Kidney tubule cell (primary cell): ENCODE data around the gene HOXB5.

Experiments used
- DNase-seq: peaks from one replicate; pipeline ENCODE4 v3.0.0-alpha.2; 2018; ENCODE audit warnings: low spot score

The HOXB5 gene

GRCh38 chr17:48629411-48629759 lies 35.8 kb upstream of the HOXB5 start:
- no peak for DNase-seq

DNA sequence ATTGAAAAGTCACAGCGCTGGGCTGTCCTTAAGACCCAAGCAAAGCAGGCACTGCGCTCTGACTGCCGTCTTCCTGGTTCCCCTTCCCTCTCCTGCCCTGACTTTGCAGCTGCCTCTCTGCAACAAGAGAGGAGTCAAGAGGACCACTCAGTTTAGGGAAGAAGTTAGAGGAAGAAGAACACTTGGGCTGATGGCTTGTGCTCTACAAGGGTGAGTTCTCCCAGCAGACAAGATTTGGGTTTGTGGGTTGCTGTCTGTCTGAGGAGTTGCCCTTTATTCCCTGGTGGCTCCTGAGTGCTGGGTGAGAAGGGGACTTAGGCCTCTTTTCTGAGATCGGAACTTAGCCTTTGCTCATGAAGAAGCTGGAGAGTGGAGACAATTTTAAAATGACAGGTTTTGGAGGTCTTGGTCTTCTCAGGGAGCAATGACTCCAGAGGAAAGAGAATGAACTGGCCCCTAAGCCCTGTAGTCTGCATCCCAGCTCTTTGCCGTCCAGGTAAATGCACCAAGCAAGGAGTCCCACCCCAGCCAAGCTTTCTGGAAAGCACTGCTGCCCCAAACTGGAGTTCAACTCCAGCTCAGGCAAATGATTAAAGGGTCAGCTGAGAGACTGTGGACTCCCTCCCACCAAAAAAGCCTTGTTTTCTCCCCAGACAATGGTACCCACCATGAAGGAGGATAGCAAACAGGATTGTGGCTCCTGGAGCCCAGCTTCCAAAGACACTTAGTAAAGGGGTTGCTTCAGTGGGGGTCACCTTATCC lies 35.3 kb upstream of the HOXB5 start:
- no peak for DNase-seq

DNA sequence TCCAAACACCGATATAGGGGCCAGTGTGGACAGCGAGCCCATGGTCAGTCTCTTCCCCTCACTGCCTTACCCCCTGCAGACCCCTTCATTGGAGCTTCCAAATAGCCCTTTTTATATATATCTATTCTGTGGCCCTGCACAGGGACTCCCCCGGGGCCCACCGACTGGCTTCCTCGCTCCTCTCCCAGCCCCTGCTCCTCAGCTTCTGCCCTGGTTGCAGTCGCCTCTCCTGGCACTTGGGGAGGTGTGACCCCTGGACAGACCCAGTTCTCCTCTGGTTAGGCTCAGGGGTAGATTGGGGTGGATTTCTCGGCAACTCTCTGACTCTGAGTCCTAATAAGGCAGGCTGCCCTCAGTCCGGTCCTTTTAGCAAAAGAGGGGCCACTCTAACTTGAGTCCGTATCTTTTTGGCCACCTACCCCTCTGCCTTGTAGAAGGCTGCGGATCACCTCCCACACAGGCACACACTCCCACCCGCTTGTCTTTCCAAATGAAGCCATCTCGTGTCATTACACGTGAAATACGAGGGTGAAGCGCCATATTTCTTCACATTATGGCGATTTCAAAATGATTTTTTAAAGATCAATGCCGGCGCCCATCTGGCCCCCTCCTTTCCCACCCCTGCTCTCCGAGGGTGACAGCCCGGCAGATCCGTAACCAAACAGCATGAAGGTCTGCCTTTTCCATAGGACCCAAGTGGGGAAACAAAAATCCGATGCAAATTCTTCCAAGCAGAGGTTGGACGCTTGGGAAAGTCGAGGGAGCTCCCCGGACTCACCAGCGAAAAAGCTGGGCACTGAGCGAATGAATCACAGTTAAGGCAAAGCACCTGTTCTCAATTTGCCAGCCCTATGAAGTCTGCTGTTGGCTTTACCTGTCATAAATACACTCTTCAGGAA lies 34.3 kb upstream of the HOXB5 start:
- no peak for DNase-seq

- no peak for DNase-seq
These were observed 33.6 kb upstream of the HOXB5 start for GRCh38 chr17:48627118-48627597.

GRCh38 chr17:48626245-48627117 lies 32.9 kb upstream of the HOXB5 start, which contains the start of gene HOXB9:
Gene HOXB9, minus strand, starts transcription at chr17:48626358. Its CDS starts 89 bp downstream, at chr17:48626269.
- peak; percentile 95 for DNase-seq

DNA sequence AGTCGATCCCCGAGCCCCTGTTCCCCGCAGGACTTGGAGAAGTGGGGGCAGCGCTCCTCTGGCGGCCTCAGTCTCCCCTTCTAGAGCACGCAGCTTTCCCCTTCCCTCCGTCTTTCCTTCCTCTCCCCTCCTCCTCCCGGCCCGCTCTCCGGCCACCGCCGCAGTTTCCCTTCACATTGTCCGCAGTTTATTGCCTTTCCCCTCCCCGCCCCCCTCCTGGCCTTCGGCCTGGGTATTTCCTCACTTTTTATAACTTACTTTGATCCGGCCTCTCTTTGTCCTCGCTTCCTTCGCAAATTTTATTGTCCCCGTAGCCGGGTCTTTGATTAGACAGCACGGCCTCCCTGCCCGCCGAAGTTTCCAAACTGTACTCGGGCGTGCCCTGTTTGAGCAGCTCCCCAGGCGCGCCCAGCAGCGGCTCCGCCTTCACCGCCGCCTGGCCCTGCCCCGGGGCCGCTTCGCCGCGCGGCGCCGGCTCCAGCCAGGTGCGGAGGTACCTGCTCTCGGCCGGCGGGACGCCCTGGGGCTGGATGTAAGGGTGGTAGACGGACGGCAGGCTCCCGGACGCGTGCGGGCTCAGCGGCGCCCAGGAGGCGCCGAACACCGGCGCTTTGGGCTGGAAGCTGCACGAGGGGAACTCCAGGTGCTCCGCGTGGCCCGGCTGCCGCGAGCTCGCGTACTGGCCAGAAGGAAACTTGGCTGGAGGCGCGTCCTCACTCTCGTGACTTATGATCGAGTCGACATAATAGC lies 32.1 kb upstream of the HOXB5 start:
- peak; percentile 72 for DNase-seq

DNA sequence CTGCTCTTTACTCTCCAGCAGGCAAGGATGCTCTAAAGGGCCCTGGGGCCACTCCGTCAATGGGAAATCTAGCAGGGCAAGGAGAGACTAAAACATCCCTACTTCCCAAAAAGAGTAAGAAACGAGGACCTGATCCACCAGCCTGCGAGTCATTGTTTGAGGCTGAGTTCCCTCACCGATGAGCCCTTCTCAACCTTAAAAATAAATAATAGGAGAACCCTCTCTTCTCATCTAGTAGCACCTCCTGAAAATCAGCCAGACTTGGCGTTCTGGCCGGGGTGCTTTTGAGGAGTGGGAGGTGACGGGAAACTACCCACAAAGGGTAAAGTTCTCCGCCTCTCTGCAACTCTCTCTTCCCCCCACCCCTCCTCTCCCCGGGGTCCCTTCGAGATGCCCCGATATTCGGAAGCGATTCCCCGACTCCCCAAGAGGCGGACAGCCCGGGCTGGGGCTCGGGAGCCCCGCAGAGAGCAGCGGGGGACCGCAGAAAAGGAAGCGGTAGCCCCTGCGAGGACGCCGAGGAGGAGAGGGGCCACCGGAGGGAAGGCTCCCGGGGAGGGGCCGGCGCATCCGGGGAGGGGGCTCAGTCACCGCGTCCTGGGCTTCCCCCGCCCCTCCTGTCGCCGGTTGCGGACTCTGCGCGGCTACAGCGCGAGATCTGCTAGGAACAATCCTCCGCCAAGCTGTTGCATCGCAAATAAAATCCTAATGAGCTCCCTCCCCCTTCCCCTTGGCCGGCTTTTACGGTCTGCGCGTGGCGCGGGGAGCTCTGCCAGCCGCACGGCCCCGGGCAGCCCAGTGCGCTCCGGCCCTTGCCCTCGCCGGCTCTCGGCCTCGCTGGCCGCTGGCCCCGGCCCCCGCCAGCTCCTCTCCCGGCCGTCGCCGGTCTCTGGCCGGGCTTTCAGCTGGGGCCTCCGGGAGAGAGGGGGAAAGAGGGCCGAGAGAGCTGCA lies 31.2 kb upstream of the HOXB5 start:
- peak; percentile 47 for DNase-seq

DNA sequence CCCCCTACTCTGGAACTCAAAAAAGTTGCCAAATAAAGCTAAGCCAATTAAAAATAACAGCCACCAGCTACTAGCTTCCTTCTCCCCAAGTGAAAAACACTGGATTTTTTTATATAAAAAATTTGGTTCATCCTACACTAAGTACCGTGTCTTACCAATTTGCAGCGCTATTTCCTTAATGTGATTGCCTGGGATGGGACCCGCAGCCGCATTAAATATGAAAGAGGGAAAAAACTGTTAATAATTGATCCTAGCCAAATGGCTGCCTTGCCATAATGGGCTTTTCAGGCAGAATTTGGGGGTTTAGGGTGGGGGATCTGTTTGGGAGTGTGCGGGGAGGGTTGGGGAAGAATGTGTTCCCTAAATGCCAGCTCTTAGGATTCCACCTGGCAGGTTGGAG lies 30.5 kb upstream of the HOXB5 start:
- no peak for DNase-seq

- DNase-seq = no peak
These were observed 30.0 kb upstream of the HOXB5 start for GRCh38 chr17:48623583-48623982.

GRCh38 chr17:48622857-48623256 lies 29.3 kb upstream of the HOXB5 start:
- DNase-seq = peak; percentile 7

GRCh38 chr17:48621410-48622392 lies 28.1 kb upstream of the HOXB5 start:
- peak; percentile 18 for DNase-seq

DNA sequence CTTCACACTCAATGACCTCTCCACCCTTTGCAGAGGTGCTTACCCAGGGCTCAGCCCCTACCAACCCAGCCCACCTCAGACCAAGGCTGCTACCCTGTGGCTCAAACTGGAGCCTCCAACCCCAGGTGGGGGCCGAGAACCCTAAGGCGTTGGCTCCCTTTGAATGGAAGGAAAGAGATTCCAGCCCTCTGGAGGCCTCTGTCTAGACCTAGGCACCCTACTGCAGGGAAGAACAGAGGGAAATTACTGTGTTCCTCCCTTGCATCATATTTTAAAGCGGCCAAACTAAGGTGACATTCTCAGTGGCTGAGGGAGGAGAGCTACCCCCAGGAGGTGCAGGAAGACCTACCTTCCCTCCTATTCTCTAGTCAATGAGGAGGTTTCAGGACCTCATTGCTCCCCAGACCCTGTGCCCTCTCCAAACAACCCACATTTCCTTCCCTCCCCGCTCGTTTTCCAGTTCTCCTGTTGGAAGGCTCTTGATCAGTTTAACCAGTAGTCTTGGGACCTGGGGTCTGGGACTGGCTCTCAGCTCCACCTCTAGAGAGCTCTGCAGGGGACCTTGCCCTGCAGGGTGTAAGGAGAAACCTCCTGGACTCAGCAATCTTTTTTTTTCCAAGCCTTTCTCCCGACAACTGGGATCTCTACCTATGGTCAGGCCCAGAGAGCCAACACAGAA lies 27.0 kb upstream of the HOXB5 start:
- peak; percentile 28 for DNase-seq

DNA sequence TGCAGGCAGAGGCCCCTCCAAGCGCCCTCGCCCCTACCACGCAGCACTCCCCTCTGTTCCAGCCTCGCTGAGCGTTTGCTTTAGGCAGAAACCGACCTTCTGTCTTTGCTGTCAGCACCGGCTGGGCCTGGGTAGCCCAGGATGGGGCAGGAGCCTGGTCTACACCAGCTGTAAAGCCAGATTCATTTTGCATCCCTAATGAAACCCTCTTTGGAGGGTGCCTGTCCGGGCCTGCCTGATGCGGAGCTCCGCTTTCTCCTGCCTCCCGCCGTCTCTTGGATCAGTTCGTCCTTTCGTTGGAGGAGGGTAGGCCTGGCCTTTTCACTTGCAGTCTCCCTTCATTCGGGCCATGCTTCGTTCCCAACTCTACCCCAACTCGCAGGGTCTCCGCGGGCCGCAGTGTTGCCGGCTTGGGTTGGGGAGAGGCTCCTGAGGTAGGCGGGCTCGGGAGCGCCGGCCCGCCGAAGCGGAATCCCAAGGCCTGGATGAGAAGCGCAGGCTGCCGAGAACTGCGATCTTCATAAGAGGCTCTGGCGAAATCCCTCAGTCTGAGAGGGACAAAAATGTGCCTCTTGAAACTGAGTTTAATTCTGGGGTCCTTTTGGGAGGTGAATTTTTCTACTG lies 26.4 kb upstream of the HOXB5 start:
- peak; percentile 47 for DNase-seq

DNA sequence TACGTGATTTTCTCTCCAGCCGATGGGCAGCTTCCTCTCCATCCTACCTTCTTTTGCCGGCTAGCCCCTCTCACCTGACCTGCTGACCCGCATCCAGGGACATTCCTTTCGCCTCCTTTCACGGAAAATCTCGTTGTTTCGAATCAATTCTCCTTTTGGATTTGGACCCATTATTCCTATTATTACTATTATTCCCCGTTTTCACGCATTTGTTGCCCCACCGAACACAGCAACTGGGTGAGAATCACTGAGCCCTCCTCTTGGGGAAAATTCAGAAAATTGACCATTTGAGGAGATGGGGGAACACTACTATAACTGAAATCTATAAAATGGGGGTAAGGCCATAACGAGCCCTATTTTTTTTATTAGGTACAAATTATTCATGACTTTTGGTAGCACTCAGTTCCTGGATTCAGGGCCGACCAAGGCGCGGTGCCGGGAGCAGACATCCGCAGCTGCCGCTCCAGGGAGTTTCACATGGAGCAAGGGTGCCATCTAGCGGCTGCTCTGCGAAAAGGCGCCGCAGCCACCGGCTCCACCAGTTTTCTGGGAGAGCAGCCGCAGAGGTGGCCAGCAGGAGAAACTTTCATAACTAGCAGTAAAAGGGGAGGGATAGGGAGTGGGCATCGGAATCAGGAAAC lies 24.8 kb upstream of the HOXB5 start:
- DNase-seq = peak; percentile 91

DNA sequence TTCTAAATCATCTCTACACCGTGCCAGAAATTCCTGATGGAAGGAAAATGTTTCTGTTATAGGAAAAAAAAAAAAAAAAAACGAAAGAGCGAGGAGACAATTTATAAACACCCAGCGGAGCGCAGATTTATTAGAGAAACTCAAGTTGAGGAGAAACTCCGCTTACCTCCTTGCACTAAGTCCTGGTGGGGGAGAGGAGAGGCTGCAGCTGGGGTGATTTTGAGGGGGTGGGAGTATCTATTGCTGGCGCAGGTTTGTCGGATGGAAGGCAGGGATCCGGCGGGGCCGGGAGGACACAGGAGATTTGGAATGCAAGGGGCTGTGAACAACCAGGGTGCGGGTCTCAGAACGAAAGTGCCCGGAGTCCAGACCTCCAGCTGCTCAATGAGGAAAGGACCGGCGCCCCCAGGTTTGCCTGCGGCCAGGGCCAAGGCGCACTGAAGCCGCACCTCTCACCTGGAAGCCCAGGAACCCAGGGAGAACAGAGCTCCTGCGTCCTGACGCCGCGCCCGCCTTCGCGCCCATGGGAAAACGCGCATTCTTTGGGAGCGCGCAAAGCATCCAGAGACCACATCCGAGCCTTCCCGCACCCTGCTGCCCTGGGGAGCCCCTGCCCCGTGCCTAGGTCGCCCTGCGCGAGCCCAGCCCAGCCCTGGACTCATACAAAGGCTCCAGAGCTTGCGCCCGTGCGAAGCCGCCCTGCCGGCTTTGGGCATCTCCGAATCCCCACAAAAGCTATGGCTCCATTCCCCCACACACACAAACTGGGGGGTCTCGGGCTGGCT lies 24.1 kb upstream of the HOXB5 start:
- peak; percentile 49 for DNase-seq

- peak; percentile 43 for DNase-seq
These were observed 23.3 kb upstream of the HOXB5 start for GRCh38 chr17:48616717-48617470.
